Adrenal gland (tissue), 12 donors: ENCODE data around the gene GNB1L. TPM values are rescaled to one million over a fixed set of nuclear protein-coding genes. Genes with fewer than 3 reads are reported as not detected.

Source experiments
- DNase-seq, 7 donors: peaks; one replicate each; pipeline ENCODE4 v3.0.0-alpha.2; 2019 to 2020
- H3K27ac ChIP-seq, 5 donors: fragments of 200-600 bp; sonication (generic) in 4 of 5; 1 replicate in 3 of 5; 2 replicates in 2 of 5; pipeline versions ENCODE4 v1.5.1 to v1.8.0; 2016 to 2020; ENCODE audit warnings: mild to moderate bottlenecking in 1 of 5
- H3K27me3 ChIP-seq: fragments of 200-600 bp; 2 replicates; pipeline ENCODE4 v1.8.0; 2021
- H3K36me3 ChIP-seq, 2 donors: fragments of 200-600 bp; replicated peaks in 1 of 2; 1 replicate in 1 of 2; 2 replicates in 1 of 2; pipeline versions ENCODE4 v1.5.1 to v1.8.0; 2018 to 2022
- H3K4me1 ChIP-seq, 2 donors: fragments of 200-600 bp; replicated peaks in 1 of 2; 1 replicate in 1 of 2; 2 replicates in 1 of 2; pipeline versions ENCODE4 v1.5.1 to v1.8.0; 2018 to 2021
- H3K4me3 ChIP-seq, 4 donors: fragments of 200-600 bp; sonication (generic) in 3 of 4; one replicate each; pipeline ENCODE4 v1.5.1; 2016 to 2018
- H3K9me3 ChIP-seq, 3 donors: fragments of 200-600 bp; sonication (generic) in 1 of 3; replicated peaks in 1 of 3; 1 replicate in 2 of 3; 2 replicates in 1 of 3; pipeline versions ENCODE4 v1.5.1 to v1.8.0; 2016 to 2021
- CTCF ChIP-seq, 6 experiments: fragments of 450-650 bp in 4 of 6; fragments of 200-600 bp in 2 of 6; sonication (generic) in 1 of 6; IDR thresholded peaks; 1 replicate in 5 of 6; 2 replicates in 1 of 6; pipeline versions ENCODE4 v1.5.1 to v1.8.0; 2016 to 2021; ENCODE audit warnings: antibody characterized with exemption in 6 of 6, mild to moderate bottlenecking in 2 of 6, moderate library complexity in 1 of 6
- POLR2A ChIP-seq, 2 donors: fragments of 450-650 bp; IDR thresholded peaks; one replicate each; pipeline ENCODE4 v1.6.1; 2017; ENCODE audit warnings: antibody characterized with exemption in 2 of 2, mild to moderate bottlenecking in 2 of 2, moderate library complexity in 1 of 2
- WGBS, 4 donors: extraction: QIAGEN DNeasy Blood & Tissue Kit in 2 of 4; methylation state at CpG; one replicate each; pipeline versions ENCODE4 v1.1.5 to v1.1.7; 2013 to 2017; 5-methylcytosine and 5-hydroxymethylcytosine counted together
- intact Hi-C, 2 donors: fragments of 100-400 bp; cut with DNase I; formaldehyde crosslinking; loops; one replicate each; pipeline versions ENCODE4 v1.14.1 to v1.15.0; 2022 to 2023
- polyA plus RNA-seq, 3 donors: library from polyadenylated mRNA; stranded (reverse); fragments of 200-250 nt in 2 of 3; fragments of 350-450 nt in 1 of 3; fragmentation: Illumina TruSeq in 1 of 3; extraction: RNeasy Lipid Tissue Mini Kit (QIAGEN cat#74804) in 1 of 3; gene quantifications; one replicate each; pipeline ENCODE4 v1.2.3, GENCODE V29; 2013 to 2014
- total RNA-seq, 9 donors: library from RNA; depleted of rRNA in 4 of 9; stranded (reverse); fragments of >200 nt in 4 of 9; fragments of 120-200 nt in 1 of 9; fragmentation: NEBNext Ultra II Directional in 1 of 9; extraction: Animal tissue kit (Norgen Biotek cat#: 25700) in 1 of 9; gene quantifications; one replicate each; pipeline versions ENCODE4 v1.1.0 to v1.2.4, GENCODE V29; 2013 to 2023
- donor health status: healthy with polysubstance abuse.
- donor health status: Bipolar disorder and iron deficiency.
- donor health status: DM: yes; HTN: yes; CAD: no.
- donor health status: DM: no; HTN: no; CAD: no.
- donor health status: DM: no; HTN: no; CAD: no.
- donor health status: DM: yes; HTN: yes; CAD: no.

GNB1L gene
- total and polyA plus RNA-seq, 12 donors = 0.26 to 6.6 (median 4.2) TPM; not detected in 1

GRCh38 chr22:19844377-19845053 is 10.2 kb downstream of the GNB1L start:
- Histone ChIP-seq H3K4me3 (no peak overlapping the region), H3K27me3 (no peaks in the 10 kb centered on the region), H3K4me1 (peaks cover 3 to 12% of the 10 kb centered on the region in 2 donors), H3K36me3 (no peaks in the 10 kb centered on the region), H3K27ac (peak overlapping the region in 2 of 5 donors; percentile 67 to 89), H3K9me3 (no peaks in the 10 kb centered on the region)
- intact Hi-C loops = no loop called here
- TF ChIP-seq CTCF (IDR thresholded peaks at IDR 0.05) (no peak), POLR2A (IDR thresholded peaks at IDR 0.05) (no peak)
- peak in 6 of 7 donors; percentile 46 to 81 (median 65) for DNase-seq
- WGBS, 4 donors = 51 to 81% (median 59%) methylated on average over 6 to 18 of the region's 18 CpGs

- Histone ChIP-seq H3K9me3 (no peaks in the 10 kb centered on the region), H3K27me3 (no peaks in the 10 kb centered on the region), H3K4me1 (peaks cover 0 to 8% of the 10 kb centered on the region in 2 donors), H3K27ac (peak overlapping the region in 3 of 5 donors; percentile 13 to 89 (median 67)), H3K36me3 (no peaks in the 10 kb centered on the region), H3K4me3 (no peak overlapping the region)
- TF ChIP-seq POLR2A (IDR thresholded peaks at IDR 0.05) (no peak), CTCF (IDR thresholded peaks at IDR 0.05) (no peak)
- intact Hi-C loops = no loop called here
- WGBS, 4 donors = 74 to 91% (median 78%) methylated on average over 7 to 11 of the region's 11 CpGs
- DNase-seq = no peak
Observed at GRCh38 chr22:19843857-19844376, 10.8 kb downstream of the GNB1L start.

- peaks cover 0 to 8% of the 10 kb centered on the region in 2 donors for H3K4me1 ChIP-seq
- H3K27me3 ChIP-seq = no peaks in the 10 kb centered on the region
- H3K4me3 ChIP-seq = no peak overlapping the region
- no peak for DNase-seq
- intact Hi-C loops = no loop called here
- 75 to 87% (median 82%) methylated on average over 18 to 27 of the region's 27 CpGs for WGBS, 4 donors
- no peaks in the 10 kb centered on the region for H3K36me3 ChIP-seq
- TF ChIP-seq CTCF (IDR thresholded peaks at IDR 0.05) (no peak), POLR2A (IDR thresholded peaks at IDR 0.05) (no peak)
- peak overlapping the region in 3 of 5 donors; percentile 13 to 89 (median 67) for H3K27ac ChIP-seq
- no peaks in the 10 kb centered on the region for H3K9me3 ChIP-seq
Observed at GRCh38 chr22:19843107-19843856, 11.4 kb downstream of the GNB1L start.

- Histone ChIP-seq H3K36me3 (no peaks in the 10 kb centered on the region), H3K9me3 (no peaks in the 10 kb centered on the region), H3K4me3 (no peak overlapping the region), H3K27ac (no peak overlapping the region), H3K4me1 (peaks cover 0 to 8% of the 10 kb centered on the region in 2 donors), H3K27me3 (no peaks in the 10 kb centered on the region)
- 75 to 89% (median 88%) methylated on average over 7 to 12 of the region's 12 CpGs for WGBS, 4 donors
- no peak for DNase-seq
- TF ChIP-seq POLR2A (IDR thresholded peaks at IDR 0.05) (no peak), CTCF (IDR thresholded peaks at IDR 0.05) (no peak)
- intact Hi-C loops = no loop called here
Observed at GRCh38 chr22:19842393-19843106, 12.1 kb downstream of the GNB1L start.
